H9 (cell line): ENCODE data around the gene PHKA2. TPM values are rescaled to one million over a fixed set of nuclear protein-coding genes. Genes with fewer than 3 reads are reported as not detected.

Source experiments
- DNase-seq: peaks from one replicate; pipeline ENCODE4 v3.0.0-alpha.2; 2017
- H2AFZ ChIP-seq: one replicate; pipeline ENCODE4 v1.6.1; 2013; ENCODE audit warnings: mild to moderate bottlenecking, low read length, control low read depth, moderate library complexity
- H2AK5ac ChIP-seq: 2 replicates; pipeline ENCODE4 v1.6.1; 2013; ENCODE audit warnings: low read length, control low read depth, mixed read lengths; ENCODE audit not compliant: insufficient read length
- H2BK120ac ChIP-seq: one replicate; pipeline ENCODE4 v1.6.1; 2013; ENCODE audit warnings: low read depth, mild to moderate bottlenecking, low read length, control low read depth, inconsistent platforms; ENCODE audit not compliant: poor library complexity, severe bottlenecking
- H2BK12ac ChIP-seq: 2 replicates; pipeline ENCODE4 v1.6.1; 2013; ENCODE audit warnings: low read length, control low read depth, mixed read lengths, low read depth; ENCODE audit not compliant: insufficient read length
- H2BK15ac ChIP-seq: 2 replicates; pipeline ENCODE4 v1.6.1; 2013; ENCODE audit warnings: low read depth, low read length, control low read depth
- H2BK20ac ChIP-seq: one replicate; pipeline ENCODE4 v1.6.1; 2013; ENCODE audit warnings: low read depth, mild to moderate bottlenecking, low read length, control low read depth, inconsistent platforms; ENCODE audit not compliant: poor library complexity, severe bottlenecking
- H2BK5ac ChIP-seq: 2 replicates; pipeline ENCODE4 v1.6.1; 2013; ENCODE audit warnings: low read length, control low read depth, mixed read lengths; ENCODE audit not compliant: insufficient read length
- H3K14ac ChIP-seq: 2 replicates; pipeline ENCODE4 v1.6.1; 2013; ENCODE audit warnings: low read length, control low read depth; ENCODE audit not compliant: insufficient read depth
- H3K18ac ChIP-seq: 2 replicates; pipeline ENCODE4 v1.6.1; 2013; ENCODE audit warnings: low read depth, mild to moderate bottlenecking, mixed read lengths, low read length, control low read depth; ENCODE audit not compliant: insufficient read length
- H3K23ac ChIP-seq: 2 replicates; pipeline ENCODE4 v1.6.1; 2013; ENCODE audit warnings: low read length, control low read depth, mixed read lengths, low read depth; ENCODE audit not compliant: insufficient read length
- H3K23me2 ChIP-seq: 2 replicates; pipeline ENCODE4 v1.6.1; 2013; ENCODE audit warnings: low read depth, mild to moderate bottlenecking, mixed read lengths, low read length, control low read depth; ENCODE audit not compliant: insufficient read length, poor library complexity, severe bottlenecking
- H3K27ac ChIP-seq: 2 replicates; pipeline ENCODE4 v1.5.1; 2013; ENCODE audit warnings: low read length, control low read depth, mixed read lengths, low read depth; ENCODE audit not compliant: insufficient read length
- H3K27me3 ChIP-seq: 2 replicates; pipeline ENCODE4 v1.6.1; 2013; ENCODE audit warnings: low read length, control low read depth, inconsistent platforms; ENCODE audit not compliant: insufficient read depth
- H3K4ac ChIP-seq: 2 replicates; pipeline ENCODE4 v1.6.1; 2013; ENCODE audit warnings: low read depth, mild to moderate bottlenecking, control low read depth, inconsistent platforms, low read length, moderate library complexity
- H3K4me1 ChIP-seq: 2 replicates; pipeline ENCODE4 v1.6.1; 2013; ENCODE audit warnings: low read length, control low read depth, inconsistent platforms; ENCODE audit not compliant: insufficient read depth
- H3K4me2 ChIP-seq: 2 replicates; pipeline ENCODE4 v1.6.1; 2013; ENCODE audit warnings: low read length, control low read depth, mixed read lengths; ENCODE audit not compliant: insufficient read length, insufficient read depth
- H3K56ac ChIP-seq: 2 replicates; pipeline ENCODE4 v1.6.1; 2013; ENCODE audit warnings: low read depth, mild to moderate bottlenecking, mixed read lengths, low read length, control low read depth; ENCODE audit not compliant: insufficient read length
- H3K79me1 ChIP-seq: 2 replicates; pipeline ENCODE4 v1.6.1; 2013; ENCODE audit warnings: low read depth, mild to moderate bottlenecking, moderate library complexity, low read length, control low read depth, inconsistent platforms; ENCODE audit not compliant: insufficient read depth, poor library complexity, severe bottlenecking
- H3K79me2 ChIP-seq: 2 replicates; pipeline ENCODE4 v1.6.1; 2013; ENCODE audit warnings: low read length, control low read depth, inconsistent platforms; ENCODE audit not compliant: insufficient read depth
- H3K9ac ChIP-seq: 2 replicates; pipeline ENCODE4 v1.6.1; 2013; ENCODE audit warnings: low read length, control low read depth, mixed read lengths; ENCODE audit not compliant: insufficient read length; ENCODE audit errors: extremely low read depth
- H3K9me3 ChIP-seq: one replicate; pipeline ENCODE4 v1.6.1; 2013; ENCODE audit warnings: low read depth, low read length, inconsistent platforms; ENCODE audit not compliant: control insufficient read depth
- H3T11ph ChIP-seq: one replicate; pipeline ENCODE4 v1.6.1; 2013; ENCODE audit warnings: mild to moderate bottlenecking, low read length, control low read depth, inconsistent platforms
- H4K20me1 ChIP-seq: one replicate; pipeline ENCODE4 v1.6.1; 2013; ENCODE audit not compliant: control insufficient read depth, insufficient read length, insufficient read depth
- H4K5ac ChIP-seq: 2 replicates; pipeline ENCODE4 v1.6.1; 2013; ENCODE audit warnings: low read depth, mild to moderate bottlenecking, mixed read lengths, low read length, control low read depth; ENCODE audit not compliant: insufficient read length
- H4K8ac ChIP-seq: replicated peaks from 2 replicates; pipeline ENCODE4 v1.6.1; 2013; ENCODE audit warnings: low read length, control low read depth, mixed read lengths, low read depth; ENCODE audit not compliant: insufficient read length
- H4K91ac ChIP-seq: 2 replicates; pipeline ENCODE4 v1.6.1; 2013; ENCODE audit warnings: low read depth, mild to moderate bottlenecking, moderate library complexity, mixed read lengths, low read length, control low read depth; ENCODE audit not compliant: insufficient read length
- H3K27ac Mint-ChIP-seq, 3 experiments: 2 replicates in 2 of 3; 3 replicates in 1 of 3; pipeline ENCODE4 v1.8.0; 2020 to 2021; ENCODE audit warnings: mixed read lengths in 3 of 3, mild to moderate bottlenecking in 1 of 3, moderate library complexity in 1 of 3
- H3K27me3 Mint-ChIP-seq: 2 replicates; pipeline ENCODE4 v1.8.0; 2021; ENCODE audit warnings: low read depth, mild to moderate bottlenecking, moderate library complexity, mixed read lengths
- H3K36me3 Mint-ChIP-seq, 3 experiments: 2 replicates in 2 of 3; 3 replicates in 1 of 3; pipeline ENCODE4 v1.8.0; 2020 to 2021; ENCODE audit warnings: low read depth in 3 of 3, mixed read lengths in 3 of 3; ENCODE audit not compliant: insufficient read depth in 1 of 3
- H3K4me1 Mint-ChIP-seq, 2 experiments: 2 replicates each; pipeline ENCODE4 v1.8.0; 2020; ENCODE audit warnings: mixed read lengths in 2 of 2
- H3K4me3 Mint-ChIP-seq, 2 experiments: 2 replicates in 1 of 2; 3 replicates in 1 of 2; pipeline ENCODE4 v1.8.0; 2020 to 2021; ENCODE audit warnings: mild to moderate bottlenecking in 2 of 2, mixed read lengths in 2 of 2, moderate library complexity in 1 of 2
- H3K9me3 Mint-ChIP-seq, 2 experiments: 2 replicates in 1 of 2; 3 replicates in 1 of 2; pipeline ENCODE4 v1.8.0; 2020; ENCODE audit warnings: mild to moderate bottlenecking in 2 of 2, mixed read lengths in 2 of 2, moderate library complexity in 1 of 2
- CTCF ChIP-seq: fragments of 200-600 bp; sonication (generic); conservative IDR thresholded peaks from 3 replicates; pipeline ENCODE4 v1.8.0; 2021; ENCODE audit warnings: antibody characterized with exemption, mild to moderate bottlenecking
- whole genome bisulfite sequencing: extraction: QIAGEN DNeasy Blood & Tissue Kit; methylation state at CpG from one replicate; pipeline ENCODE4 v1.1.7; 2013; ENCODE audit warnings: missing lambda C conversion rate, low lambda C conversion rate, mixed read lengths; ENCODE audit not compliant: insufficient read length; ENCODE audit errors: extremely low coverage; 5-methylcytosine and 5-hydroxymethylcytosine counted together
- total RNA-seq: library from RNA; stranded (reverse); gene quantifications from 2 replicates; pipeline ENCODE4 v1.2.1, GENCODE V29; 2021

Gene PHKA2
- total RNA-seq, 1 experiment from 2014 or later, result 24.2 TPM

- H2BK5ac ChIP-seq, result no peak overlapping the region
- no peak overlapping the region for H3K23ac ChIP-seq
- no peak overlapping the region for H3T11ph ChIP-seq
- peaks cover 2% of the 10 kb centered on the region for H3K27me3 Mint-ChIP-seq
- H3K18ac ChIP-seq, result no peak overlapping the region
- H3K9ac ChIP-seq, result no peak overlapping the region
- H3K27ac ChIP-seq, result no peak overlapping the region
- peaks cover 76 to 78% of the 10 kb centered on the region in 2 experiments for H3K9me3 Mint-ChIP-seq
- H3K23me2 ChIP-seq, result no peaks in the 10 kb centered on the region
- no peak for TF ChIP-seq CTCF
- no peak overlapping the region for H4K5ac ChIP-seq
- no peak overlapping the region for H4K8ac ChIP-seq
- no peaks in the 10 kb centered on the region for H3K79me1 ChIP-seq
- H3K27ac Mint-ChIP-seq, result no peak overlapping the region
- H3K36me3 Mint-ChIP-seq, result peaks cover 3 to 5% (median 4%) of the 10 kb centered on the region in 3 experiments; a peak in 6 of 7 replicates
- no peak overlapping the region for H2BK15ac ChIP-seq
- H3K4ac ChIP-seq, result no peak overlapping the region
- H2AFZ ChIP-seq, result no peak overlapping the region
- no peak overlapping the region for H3K4me2 ChIP-seq
- H4K91ac ChIP-seq, result no peak overlapping the region
- no peaks in the 10 kb centered on the region for H3K79me2 ChIP-seq
- H2BK20ac ChIP-seq, result no peak overlapping the region
- H2AK5ac ChIP-seq, result no peak overlapping the region
- no peaks in the 10 kb centered on the region for H4K20me1 ChIP-seq
- H3K14ac ChIP-seq, result no peak overlapping the region
- peaks cover 41% of the 10 kb centered on the region for H3K9me3 ChIP-seq
- H3K4me3 Mint-ChIP-seq, result no peak overlapping the region
- H3K56ac ChIP-seq, result no peak overlapping the region
- no peak overlapping the region for H2BK120ac ChIP-seq
- H3K4me1 Mint-ChIP-seq, result peaks cover 0 to 4% of the 10 kb centered on the region in 2 experiments; a peak in 2 of 4 replicates
- no peaks in the 10 kb centered on the region for H3K27me3 ChIP-seq
- no peaks in the 10 kb centered on the region for H3K4me1 ChIP-seq
- no peak overlapping the region for H2BK12ac ChIP-seq
- no peak for DNase-seq
- WGBS, result no CpG with 5 or more reads among the region's 9 CpGs
These were observed 104.8 kb downstream of the PHKA2 start for GRCh38 chrX:18879144-18879543.
